DOHH2 (cell line): ENCODE data around the gene STAM2.

Experiments
- CTCF ChIP-seq: fragments of 200-600 bp; sonication (generic); IDR thresholded peaks from one replicate; pipeline ENCODE4 v1.5.1; 2014; ENCODE audit warnings: antibody characterized with exemption, mild to moderate bottlenecking, low read depth, low read length; ENCODE audit not compliant: poor library complexity, severe bottlenecking
- EZH2phosphoT487 ChIP-seq: fragments of 200-600 bp; sonication (generic); IDR thresholded peaks from 2 replicates; pipeline ENCODE4 v1.6.1; 2017; ENCODE audit warnings: borderline replicate concordance, mild to moderate bottlenecking, antibody characterized with exemption, low read length, moderate library complexity, mixed read lengths

- TF ChIP-seq CTCF (no peak), EZH2phosphoT487 (no peak)
These were observed 82.1 kb downstream of the STAM2 start for GRCh38 chr2:152093464-152093863.
